SJSA1 (cell line): ENCODE results near the gene GABRA5. TPM values are rescaled to one million over a fixed set of nuclear protein-coding genes. Genes with fewer than 3 reads are reported as not detected.

Experiments
- DNase-seq, 2 experiments: peaks; one replicate each; pipeline ENCODE4 v3.0.0-alpha.2; 2015 to 2020; ENCODE audit warnings: low spot score in 2 of 2, low read depth in 1 of 2
- H3K27ac ChIP-seq: fragments of 250-450 bp; sonication (Bioruptor Pico); 2 replicates; pipeline ENCODE4 v1.5.1; 2020; ENCODE audit warnings: mild to moderate bottlenecking, moderate library complexity
- H3K27me3 ChIP-seq: fragments of 250-450 bp; sonication (Bioruptor Pico); replicated peaks from 2 replicates; pipeline ENCODE4 v1.5.1; 2020; ENCODE audit warnings: mild to moderate bottlenecking, moderate library complexity
- H3K36me3 ChIP-seq: fragments of 250-450 bp; sonication (Bioruptor Pico); 2 replicates; pipeline ENCODE4 v1.5.1; 2020; ENCODE audit warnings: mild to moderate bottlenecking
- H3K4me1 ChIP-seq: fragments of 250-450 bp; sonication (Bioruptor Pico); replicated peaks from 2 replicates; pipeline ENCODE4 v1.6.1; 2021; ENCODE audit warnings: mild to moderate bottlenecking
- H3K4me3 ChIP-seq: fragments of 250-450 bp; sonication (Bioruptor Pico); 2 replicates; pipeline ENCODE4 v1.5.1; 2020; ENCODE audit warnings: mild to moderate bottlenecking
- H3K9me3 ChIP-seq: fragments of 250-450 bp; sonication (Bioruptor Pico); replicated peaks from 2 replicates; pipeline ENCODE4 v1.5.1; 2020; ENCODE audit warnings: mild to moderate bottlenecking
- total RNA-seq: library from RNA; depleted of rRNA; stranded (reverse); fragments of >200 nt; shearing (Covaris generic); gene quantifications from 2 replicates; pipeline ENCODE4 v1.2.3, GENCODE V29; 2014

The GABRA5 gene
- total RNA-seq, 1 experiment from 2014 or later: not detected

- no peaks in the 10 kb centered on the region for H3K27me3 ChIP-seq
- H3K4me1 ChIP-seq: no peaks in the 10 kb centered on the region
- H3K27ac ChIP-seq: no peak overlapping the region
- H3K36me3 ChIP-seq: no peaks in the 10 kb centered on the region
- DNase-seq: no peak
- peaks cover 3% of the 10 kb centered on the region for H3K9me3 ChIP-seq
- no peak overlapping the region for H3K4me3 ChIP-seq
Observed at GRCh38 chr15:26954403-26954802, 87.5 kb downstream of the GABRA5 start.

DNA sequence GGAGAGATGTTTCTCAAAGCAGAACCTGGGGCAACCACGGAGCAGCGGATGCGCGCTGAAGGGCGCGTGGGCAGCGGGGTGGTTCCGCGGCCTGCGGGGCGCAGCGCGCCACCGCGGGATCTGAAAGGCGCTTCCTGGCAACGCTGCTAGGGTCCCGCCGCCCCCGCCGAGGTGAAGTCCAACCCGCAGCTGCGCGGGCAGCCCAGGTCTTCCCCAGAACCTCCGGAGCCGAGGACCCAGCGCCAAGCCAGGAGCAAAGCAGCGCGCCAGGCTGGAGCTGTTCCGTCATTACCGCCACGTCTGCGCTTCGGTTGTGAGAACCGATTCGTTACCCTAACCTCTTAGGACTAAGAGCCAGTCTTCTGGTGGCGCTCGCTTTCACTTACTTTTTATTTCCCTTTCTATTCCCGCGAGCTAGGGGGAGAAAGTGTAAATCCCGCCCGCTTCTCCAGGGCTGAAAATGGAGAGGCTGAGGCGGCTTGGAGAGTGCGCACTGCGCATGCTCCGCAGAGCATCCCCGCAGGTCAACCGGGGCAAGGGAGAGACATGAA is 100.9 kb downstream of the GABRA5 start:
- no peak for DNase-seq
- Histone ChIP-seq H3K4me3 (no peak overlapping the region), H3K27ac (no peak overlapping the region)

GRCh38 chr15:26968806-26969205 is 101.9 kb downstream of the GABRA5 start:
- Histone ChIP-seq H3K9me3 (no peaks in the 10 kb centered on the region; the same call in 1 of the 2 replicates), H3K4me3 (no peak overlapping the region), H3K27me3 (no peaks in the 10 kb centered on the region), H3K36me3 (no peaks in the 10 kb centered on the region), H3K27ac (no peak overlapping the region), H3K4me1 (no peaks in the 10 kb centered on the region)
- no peak for DNase-seq

More for the DNA sequence above, 100.9 kb downstream of the GABRA5 start:
- no peaks in the 10 kb centered on the region for H3K4me1 ChIP-seq
- H3K27me3 ChIP-seq: no peaks in the 10 kb centered on the region
- H3K36me3 ChIP-seq: no peaks in the 10 kb centered on the region
- no peaks in the 10 kb centered on the region; the same call in 1 of the 2 replicates for H3K9me3 ChIP-seq

GRCh38 chr15:26970712-26971210 is 103.9 kb downstream of the GABRA5 start, which contains the start of gene GABRG3:
TSS of gene GABRG3 (plus strand) at chr15:26971181.
- H3K9me3 ChIP-seq: no peaks in the 10 kb centered on the region
- H3K4me1 ChIP-seq: no peaks in the 10 kb centered on the region
- no peak for DNase-seq
- H3K27me3 ChIP-seq: no peaks in the 10 kb centered on the region
- H3K4me3 ChIP-seq: no peak within 1 kb of the TSS
- no peaks in the 10 kb centered on the region for H3K36me3 ChIP-seq
- H3K27ac ChIP-seq: no peak within 1 kb of the TSS

DNA sequence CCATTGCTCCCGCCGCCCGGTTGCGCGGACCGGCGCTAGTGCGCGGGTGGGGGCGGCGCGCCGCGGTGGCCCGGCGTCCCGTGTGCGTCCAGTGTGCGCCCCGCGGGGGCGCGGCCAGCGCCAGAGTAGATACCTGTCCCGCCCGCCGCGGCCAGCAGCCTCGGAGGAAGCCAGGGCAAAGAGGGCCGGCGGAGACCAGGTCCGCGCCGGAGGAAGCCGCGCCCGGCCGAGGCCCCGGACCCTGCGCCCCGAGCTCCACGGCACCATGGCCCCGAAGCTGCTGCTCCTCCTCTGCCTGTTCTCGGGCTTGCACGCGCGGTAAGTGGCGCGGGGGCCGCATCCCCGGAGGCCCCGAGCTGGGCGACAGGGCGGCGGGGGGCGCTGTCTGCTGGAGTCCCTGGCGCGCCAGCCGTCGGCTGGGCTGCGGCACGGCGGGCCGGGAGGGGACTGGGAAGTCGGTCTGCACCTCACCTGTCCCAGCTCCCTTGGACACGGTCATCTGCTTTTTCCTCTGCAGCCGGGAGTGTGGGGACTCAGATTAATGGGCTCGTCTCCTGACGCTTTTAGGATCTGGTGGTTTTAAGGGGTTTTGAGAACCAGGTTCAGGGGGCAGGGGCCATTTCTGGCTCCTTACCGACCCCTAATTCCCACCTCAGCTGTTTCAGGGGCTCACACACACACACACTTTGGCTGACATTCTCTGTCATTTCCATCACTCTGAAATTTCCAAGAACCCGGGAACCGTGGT is 104.6 kb downstream of the GABRA5 start:
- Histone ChIP-seq H3K4me1 (no peaks in the 10 kb centered on the region), H3K27me3 (no peaks in the 10 kb centered on the region), H3K4me3 (no peak overlapping the region), H3K27ac (no peak overlapping the region), H3K9me3 (no peaks in the 10 kb centered on the region), H3K36me3 (no peaks in the 10 kb centered on the region)
- no peak for DNase-seq

- H3K9me3 ChIP-seq: no peaks in the 10 kb centered on the region
- H3K27me3 ChIP-seq: no peaks in the 10 kb centered on the region
- no peak overlapping the region for H3K4me3 ChIP-seq
- no peak overlapping the region for H3K27ac ChIP-seq
- no peaks in the 10 kb centered on the region for H3K36me3 ChIP-seq
- no peaks in the 10 kb centered on the region for H3K4me1 ChIP-seq
- no peak for DNase-seq
Observed at GRCh38 chr15:26972636-26973035, 105.8 kb downstream of the GABRA5 start.

DNA sequence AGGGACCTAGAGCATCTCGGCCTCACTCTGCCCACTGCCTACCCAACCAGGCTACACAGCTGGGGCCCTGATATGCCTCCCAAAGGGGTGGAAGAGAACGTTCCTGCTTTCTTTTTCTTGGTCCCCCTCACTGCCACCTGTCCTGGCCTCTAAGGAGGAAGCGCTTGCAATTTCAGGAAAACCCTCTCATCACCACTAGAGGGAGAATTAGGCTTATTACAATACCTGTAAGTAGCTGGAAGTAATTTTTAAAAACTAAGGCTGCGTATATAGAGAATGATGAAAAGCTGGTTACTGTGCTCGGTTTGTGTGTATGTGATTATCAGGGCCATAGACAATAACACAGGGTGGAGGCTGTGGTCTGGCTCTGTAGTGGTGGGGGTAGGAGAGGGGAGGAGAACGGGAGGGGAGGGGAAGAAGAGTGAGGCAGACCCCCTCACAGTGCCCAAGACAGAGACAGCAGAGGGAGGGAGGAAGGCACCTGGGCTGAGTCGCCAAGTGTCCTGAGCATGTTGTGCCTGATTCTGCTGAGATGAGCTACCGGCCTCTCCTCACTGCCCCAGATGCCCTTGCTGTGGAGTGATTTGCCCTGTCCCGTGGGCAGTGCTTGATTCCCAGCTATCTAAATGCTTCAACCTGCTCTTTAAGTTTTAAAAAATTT is 107.4 kb downstream of the GABRA5 start:
- no peak for DNase-seq
- no peaks in the 10 kb centered on the region for H3K27me3 ChIP-seq

DNA sequence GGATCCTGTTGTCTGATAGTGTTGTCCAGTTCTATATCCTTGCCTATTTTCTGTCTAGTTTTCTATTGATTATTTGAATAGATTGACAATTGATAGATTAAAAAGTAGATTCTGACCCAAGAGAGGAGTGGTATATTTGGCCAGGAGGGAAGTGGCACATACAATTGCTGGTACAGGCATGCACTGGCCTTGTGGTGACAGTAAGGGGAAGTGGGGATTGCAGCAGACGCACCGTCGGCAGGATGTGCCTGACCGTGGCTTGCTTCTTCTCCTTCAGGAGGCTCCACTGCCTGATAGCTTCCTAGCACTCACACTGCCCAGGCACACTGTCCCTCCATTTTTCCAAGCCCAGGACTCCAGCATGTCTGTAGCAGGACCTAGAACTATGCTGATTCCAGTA is 114.6 kb downstream of the GABRA5 start:
- no peaks in the 10 kb centered on the region for H3K27me3 ChIP-seq
- no peak overlapping the region for H3K27ac ChIP-seq
- H3K36me3 ChIP-seq: no peaks in the 10 kb centered on the region
- no peak overlapping the region for H3K4me3 ChIP-seq
- DNase-seq: no peak
- no peaks in the 10 kb centered on the region for H3K4me1 ChIP-seq
- no peaks in the 10 kb centered on the region; the same call in none of the 2 replicates for H3K9me3 ChIP-seq

More for the DNA sequence above, 107.4 kb downstream of the GABRA5 start:
- Histone ChIP-seq H3K27ac (no peak overlapping the region), H3K4me3 (no peak overlapping the region), H3K36me3 (no peaks in the 10 kb centered on the region), H3K9me3 (no peaks in the 10 kb centered on the region), H3K4me1 (no peaks in the 10 kb centered on the region)

DNA sequence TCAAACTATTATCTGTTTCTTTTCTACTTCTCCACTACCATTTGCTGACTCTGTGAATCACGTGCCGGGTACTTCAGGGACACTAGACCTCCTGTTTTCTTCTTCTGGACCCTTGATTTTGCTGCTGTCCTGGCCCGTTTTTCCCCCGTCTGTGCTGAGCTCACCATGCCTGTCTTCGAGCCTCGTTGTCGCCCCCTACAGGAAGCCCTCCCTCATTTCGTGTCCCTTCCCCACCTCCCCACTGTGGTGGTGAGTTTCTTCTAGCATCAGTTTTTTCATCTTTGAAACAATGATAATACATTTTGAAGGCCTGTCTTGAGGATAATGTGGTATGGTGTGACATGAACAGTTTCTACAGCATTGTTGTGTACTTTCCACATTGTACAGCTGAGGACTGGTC is 117.0 kb downstream of the GABRA5 start:
- DNase-seq: no peak
- Histone ChIP-seq H3K27me3 (no peaks in the 10 kb centered on the region), H3K36me3 (no peaks in the 10 kb centered on the region), H3K27ac (no peak overlapping the region), H3K4me1 (no peaks in the 10 kb centered on the region), H3K4me3 (no peak overlapping the region), H3K9me3 (no peaks in the 10 kb centered on the region; the same call in none of the 2 replicates)

GRCh38 chr15:26985050-26985449 is 118.2 kb downstream of the GABRA5 start:
- no peak for DNase-seq
- Histone ChIP-seq H3K4me1 (no peaks in the 10 kb centered on the region), H3K4me3 (no peak overlapping the region), H3K27me3 (no peaks in the 10 kb centered on the region), H3K27ac (no peak overlapping the region), H3K9me3 (no peaks in the 10 kb centered on the region; the same call in none of the 2 replicates), H3K36me3 (no peaks in the 10 kb centered on the region)

- no peak for DNase-seq
- Histone ChIP-seq H3K27ac (no peak overlapping the region), H3K4me3 (no peak overlapping the region), H3K27me3 (no peaks in the 10 kb centered on the region), H3K9me3 (no peaks in the 10 kb centered on the region; the same call in 1 of the 2 replicates), H3K4me1 (no peaks in the 10 kb centered on the region), H3K36me3 (no peaks in the 10 kb centered on the region)
Observed at GRCh38 chr15:26996250-26996649, 129.4 kb downstream of the GABRA5 start.
